GM12878 (cell line): Measurements from ENCODE around the gene GPN1. TPM values are rescaled to one million over a fixed set of nuclear protein-coding genes. Genes with fewer than 3 reads are reported as not detected.

ENCODE experiments used
- ATF7 ChIP-seq: fragments of 450-650 bp; IDR thresholded peaks from 2 replicates; pipeline ENCODE4 v1.6.1; 2016; ENCODE audit warnings: low read depth, mild to moderate bottlenecking
- BACH1 ChIP-seq: fragments of 450-650 bp; IDR thresholded peaks from 2 replicates; pipeline ENCODE4 v1.6.1; 2017; ENCODE audit warnings: mild to moderate bottlenecking, borderline replicate concordance
- BHLHE40 ChIP-seq, 2 experiments: fragments of 450-650 bp in 1 of 2; IDR thresholded peaks; 2 replicates each; pipeline ENCODE4 v1.6.1; 2011 to 2017; ENCODE audit warnings: low read depth in 2 of 2, borderline replicate concordance in 1 of 2, improper control_type of control experiment in 1 of 2, low read length in 1 of 2, mild to moderate bottlenecking in 1 of 2
- CHD1 ChIP-seq: IDR thresholded peaks from 2 replicates; pipeline ENCODE4 v1.6.1; 2012; ENCODE audit warnings: low read depth, low read length, improper control_type of control experiment
- CREB1 ChIP-seq: IDR thresholded peaks from 2 replicates; pipeline ENCODE4 v1.6.1; 2012; ENCODE audit warnings: low read depth, mild to moderate bottlenecking, inconsistent platforms
- EED ChIP-seq: sonication (generic); IDR thresholded peaks from 2 replicates; pipeline ENCODE4 v1.6.1; 2016; ENCODE audit warnings: antibody characterized with exemption, low read depth
- EGR1 ChIP-seq, 2 experiments: IDR thresholded peaks; 1 replicate in 1 of 2; 2 replicates in 1 of 2; pipeline ENCODE4 v1.6.1; 2011 to 2012; ENCODE audit warnings: low read depth in 2 of 2, low read length in 2 of 2, borderline replicate concordance in 1 of 2, mild to moderate bottlenecking in 1 of 2, moderate library complexity in 1 of 2
- EP300 ChIP-seq, 2 experiments: fragments of 150-350 bp in 1 of 2; IDR thresholded peaks; 2 replicates each; pipeline ENCODE4 v1.6.1; 2011 to 2012; ENCODE audit warnings: low read depth in 2 of 2, low read length in 2 of 2, borderline replicate concordance in 1 of 2, improper control_type of control experiment in 1 of 2, inconsistent platforms in 1 of 2; ENCODE audit not compliant: control insufficient read depth in 1 of 2
- ESRRA ChIP-seq: IDR thresholded peaks from 2 replicates; pipeline ENCODE4 v1.6.1; 2012; ENCODE audit warnings: mild to moderate bottlenecking, low read length, improper control_type of control experiment
- FOS ChIP-seq: IDR thresholded peaks from 3 replicates; pipeline ENCODE4 v1.6.1; 2011; ENCODE audit warnings: borderline replicate concordance; ENCODE audit not compliant: insufficient read length; ENCODE audit errors: extremely low read depth
- FOXK2 ChIP-seq: fragments of 450-650 bp; IDR thresholded peaks from 2 replicates; pipeline ENCODE4 v1.6.1; 2017; ENCODE audit warnings: mild to moderate bottlenecking, moderate library complexity
- HDAC6 ChIP-seq: fragments of 200-600 bp; sonication (generic); IDR thresholded peaks from one replicate; pipeline ENCODE4 v1.8.0; 2017; ENCODE audit warnings: antibody characterized with exemption; ENCODE audit not compliant: unreplicated experiment
- IKZF1 ChIP-seq: fragments of 450-650 bp; conservative IDR thresholded peaks from 2 replicates; pipeline ENCODE4 v1.6.1; 2017; ENCODE audit warnings: antibody characterized with exemption, mild to moderate bottlenecking
- IKZF2 ChIP-seq, 2 experiments: fragments of 450-650 bp; IDR thresholded peaks; 2 replicates each; pipeline ENCODE4 v1.6.1; 2017; ENCODE audit warnings: mild to moderate bottlenecking in 2 of 2, moderate library complexity in 2 of 2
- JUNB ChIP-seq: IDR thresholded peaks from 2 replicates; pipeline ENCODE4 v1.6.1; 2016; ENCODE audit warnings: antibody characterized with exemption, mild to moderate bottlenecking
- KDM1A ChIP-seq: fragments of 200-600 bp; sonication (generic); IDR thresholded peaks from 2 replicates; pipeline ENCODE4 v1.6.1; 2016; ENCODE audit warnings: borderline replicate concordance
- MTA3 ChIP-seq: IDR thresholded peaks from 2 replicates; pipeline ENCODE4 v1.6.1; 2012; ENCODE audit warnings: low read length, inconsistent platforms, borderline replicate concordance
- MYB ChIP-seq: fragments of 150-350 bp; IDR thresholded peaks from 2 replicates; pipeline ENCODE4 v1.6.1; 2014; ENCODE audit warnings: mild to moderate bottlenecking, low read depth, low read length, borderline replicate concordance
- MYC ChIP-seq: IDR thresholded peaks from 2 replicates; pipeline ENCODE4 v1.6.1; 2011; ENCODE audit warnings: mild to moderate bottlenecking, low read length, moderate library complexity, inconsistent platforms; ENCODE audit not compliant: insufficient read depth, insufficient replicate concordance, insufficient read length, severe bottlenecking
- NFXL1 ChIP-seq: fragments of 450-650 bp; IDR thresholded peaks from 2 replicates; pipeline ENCODE4 v1.6.1; 2017; ENCODE audit warnings: antibody characterized with exemption, mild to moderate bottlenecking, borderline replicate concordance
- NR2C2 ChIP-seq: IDR thresholded peaks from 2 replicates; pipeline ENCODE4 v1.6.1; 2011; ENCODE audit warnings: borderline replicate concordance, low read depth; ENCODE audit not compliant: control insufficient read depth, insufficient read length
- PML ChIP-seq: IDR thresholded peaks from 2 replicates; pipeline ENCODE4 v1.6.1; 2012; ENCODE audit warnings: low read length, inconsistent platforms
- POLR2AphosphoS5 ChIP-seq: IDR thresholded peaks from 2 replicates; pipeline ENCODE4 v1.6.1; 2011; ENCODE audit warnings: mild to moderate bottlenecking, low read length, inconsistent platforms
- RFX5 ChIP-seq: IDR thresholded peaks from 2 replicates; pipeline ENCODE4 v1.6.1; 2011; ENCODE audit warnings: low read depth, low read length, improper control_type of control experiment
- SP1 ChIP-seq: IDR thresholded peaks from one replicate; pipeline ENCODE4 v1.6.1; 2011; ENCODE audit warnings: low read depth, low read length
- SPI1 ChIP-seq: IDR thresholded peaks from 2 replicates; pipeline ENCODE4 v1.6.1; 2011; ENCODE audit warnings: low read depth, mild to moderate bottlenecking, low read length, moderate library complexity, borderline replicate concordance; ENCODE audit not compliant: insufficient read depth
- STAT3 ChIP-seq: IDR thresholded peaks from 2 replicates; pipeline ENCODE4 v1.6.1; 2011; ENCODE audit warnings: low read depth, low read length, improper control_type of control experiment
- SUPT20H ChIP-seq: IDR thresholded peaks from 2 replicates; pipeline ENCODE4 v1.6.1; 2011; ENCODE audit warnings: low read depth, mild to moderate bottlenecking, low read length, moderate library complexity, borderline replicate concordance; ENCODE audit not compliant: control insufficient read depth
- TCF3 ChIP-seq: IDR thresholded peaks from 2 replicates; pipeline ENCODE4 v1.6.1; 2012; ENCODE audit warnings: low read depth, mild to moderate bottlenecking, low read length, borderline replicate concordance; ENCODE audit not compliant: insufficient read depth
- ZNF207 ChIP-seq: fragments of 450-650 bp; IDR thresholded peaks from 2 replicates; pipeline ENCODE4 v1.6.1; 2014; ENCODE audit warnings: antibody characterized with exemption, mild to moderate bottlenecking, borderline replicate concordance
- ZNF217 ChIP-seq: fragments of 450-650 bp; IDR thresholded peaks from 2 replicates; pipeline ENCODE4 v1.6.1; 2017; ENCODE audit warnings: antibody characterized with exemption, mild to moderate bottlenecking
- ZNF384 ChIP-seq: IDR thresholded peaks from 2 replicates; pipeline ENCODE4 v1.6.1; 2012; ENCODE audit warnings: low read depth, mild to moderate bottlenecking, low read length, improper control_type of control experiment, borderline replicate concordance
- ZZZ3 ChIP-seq: IDR thresholded peaks from 2 replicates; pipeline ENCODE4 v1.6.1; 2011; ENCODE audit warnings: low read depth; ENCODE audit not compliant: control insufficient read depth, insufficient read length
- polyA plus RNA-seq, 11 experiments: library from polyadenylated mRNA; depleted of rRNA in 4 of 11; unstranded in 6 of 11; stranded (reverse) in 5 of 11; fragments of >200 nt; fragmentation: Nextera tagmentation in 4 of 11; fragmentation: Illumina TruSeq in 1 of 11; extraction: Ambion mirVana in 4 of 11; extraction: Trizol in 1 of 11; gene quantifications; 1 replicate in 1 of 11; 2 replicates in 10 of 11; pipeline versions ENCODE4 v1.2.1 to v1.2.3, GENCODE V29; 2011 to 2016; ENCODE audit warnings: inconsistent platforms in 2 of 11, missing spikeins in 2 of 11, low read depth in 1 of 11
- total RNA-seq, 4 experiments: library from RNA; depleted of rRNA in 3 of 4; stranded (reverse); fragments of >200 nt in 3 of 4; fragmentation: Illumina TruSeq in 1 of 4; extraction: Trizol in 1 of 4; gene quantifications; 2 replicates each; pipeline versions ENCODE4 v1.2.1 to v1.2.3, GENCODE V29; 2013 to 2021

The GPN1 gene
- total and polyA plus RNA-seq, 10 of the 15 experiments (the other 5 are each of a cell fraction or from before 2014, with no cell fraction given), result 32.1 to 108 (median 60.4) TPM

GRCh38 chr2:27663285-27664153 is 34.7 kb downstream of the GPN1 start, which contains the start of the genes SLC4A1AP and SUPT7L (continued):
- TF ChIP-seq MTA3 (peak; percentile 93; the same call in 1 of the 2 replicates), SPI1 (no peak), CHD1 (no peak), PML (peak; percentile 96), ZNF207 (peak; percentile 90), BHLHE40 (IDR thresholded peaks at IDR 0.05; ENCODE audit: borderline replicate concordance in 1 of 2, low read depth in 2 of 2, low read length in 1 of 2) (peak; percentile 49 to 71; a peak in 2 of 4 replicates), STAT3 (no peak), NFXL1 (no peak), FOS (no peak), HDAC6 (no peak), MYB (0 out of 2 replicates have a peak, but pooled peaks have one; percentile 23), ZNF217 (no peak), IKZF2 (IDR thresholded peaks at IDR 0.05) (peak; percentile 74 to 83), MYC (no peak), EP300 (IDR thresholded peaks at IDR 0.05; ENCODE audit: borderline replicate concordance in 1 of 2, control insufficient read depth in 1 of 2, low read depth in 2 of 2, low read length in 2 of 2) (peak in 1 of 2 experiments; percentile 40; a peak in 1 of 4 replicates), ATF7 (peak; percentile 94), ZNF384 (no peak), FOXK2 (peak; percentile 86), CREB1 (peak; percentile 78), ESRRA (no peak), POLR2AphosphoS5 (peak; percentile 89), IKZF1 (peak; percentile 95), SUPT20H (no peak), JUNB (no peak; the same call in 1 of the 2 replicates), KDM1A (no peak), BACH1 (peak; percentile 59), RFX5 (no peak; the same call in 1 of the 2 replicates), EGR1 (IDR thresholded peaks at IDR 0.05; ENCODE audit: borderline replicate concordance in 1 of 2, low read depth in 2 of 2, low read length in 2 of 2) (peak; percentile 44; a peak in 2 of 3 replicates), ZZZ3 (peak; percentile 89), SP1 (peak; percentile 69), TCF3 (no peak), EED (no peak; the same call in 1 of the 2 replicates), NR2C2 (peak; percentile 59)
